PC-3 (cell line): ENCODE measurements around the gene MATN1.

Source experiments
- CTCF ChIP-seq: fragments of 300-600 bp; sonication (generic); conservative IDR thresholded peaks from 2 replicates; pipeline ENCODE4 v1.5.1; 2017; ENCODE audit warnings: antibody characterized with exemption, low read depth, mild to moderate bottlenecking, low read length
- EZH2 ChIP-seq: fragments of 300-600 bp; sonication (generic); IDR thresholded peaks from one replicate; pipeline ENCODE4 v1.6.1; 2017; ENCODE audit warnings: antibody characterized with exemption, mild to moderate bottlenecking, low read length; ENCODE audit not compliant: unreplicated experiment

- TF ChIP-seq CTCF (no peak), EZH2 (no peak)
Measured at GRCh38 chr1:30725450-30726095, 2.2 kb upstream of the MATN1 start.
